ENCODE measurements around the gene R3HCC1L.

The R3HCC1L gene

DNA sequence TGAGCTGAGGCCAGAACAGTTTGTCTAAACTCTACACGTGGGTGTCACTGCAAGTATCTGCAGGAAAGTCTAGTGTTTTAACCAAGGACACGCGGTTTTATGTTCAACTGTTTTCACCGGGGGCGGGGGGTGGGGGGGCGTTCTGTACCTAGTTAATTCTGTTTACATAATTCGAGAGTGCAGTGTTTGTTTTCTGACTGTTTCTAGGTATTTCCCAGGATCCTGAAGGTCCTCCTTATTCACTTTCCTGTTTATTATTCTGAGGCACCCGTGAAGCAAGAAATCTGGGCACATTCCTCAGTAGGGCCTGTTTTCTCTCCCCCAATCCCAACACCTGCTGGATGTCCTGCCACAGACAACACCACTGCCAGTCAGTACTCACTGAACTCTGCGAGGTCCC lies 125.9 kb downstream of the R3HCC1L start:
- no peak for DNase-seq (ENCODE audit: low spot score)

DNA sequence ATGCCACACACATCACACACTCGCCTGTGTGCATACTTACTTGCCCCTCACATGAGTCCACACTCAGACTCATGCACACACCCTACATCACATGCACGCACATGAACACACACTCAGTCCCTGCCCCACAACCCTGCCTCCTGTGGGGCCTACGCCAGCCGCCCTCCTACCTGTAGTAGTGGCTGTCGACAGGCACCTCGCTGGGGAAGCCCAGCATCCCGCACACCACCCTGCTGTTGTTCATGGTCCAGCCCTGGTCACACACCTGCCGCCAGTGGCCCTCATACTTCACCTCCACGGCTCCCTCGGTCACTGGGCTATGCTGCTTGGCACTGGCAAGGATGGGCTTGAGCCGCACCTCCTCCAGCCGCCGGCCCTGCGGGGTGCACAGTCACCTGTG lies 126.3 kb downstream of the R3HCC1L start:
- DNase-seq (ENCODE audit: low spot score), result no peak

DNA sequence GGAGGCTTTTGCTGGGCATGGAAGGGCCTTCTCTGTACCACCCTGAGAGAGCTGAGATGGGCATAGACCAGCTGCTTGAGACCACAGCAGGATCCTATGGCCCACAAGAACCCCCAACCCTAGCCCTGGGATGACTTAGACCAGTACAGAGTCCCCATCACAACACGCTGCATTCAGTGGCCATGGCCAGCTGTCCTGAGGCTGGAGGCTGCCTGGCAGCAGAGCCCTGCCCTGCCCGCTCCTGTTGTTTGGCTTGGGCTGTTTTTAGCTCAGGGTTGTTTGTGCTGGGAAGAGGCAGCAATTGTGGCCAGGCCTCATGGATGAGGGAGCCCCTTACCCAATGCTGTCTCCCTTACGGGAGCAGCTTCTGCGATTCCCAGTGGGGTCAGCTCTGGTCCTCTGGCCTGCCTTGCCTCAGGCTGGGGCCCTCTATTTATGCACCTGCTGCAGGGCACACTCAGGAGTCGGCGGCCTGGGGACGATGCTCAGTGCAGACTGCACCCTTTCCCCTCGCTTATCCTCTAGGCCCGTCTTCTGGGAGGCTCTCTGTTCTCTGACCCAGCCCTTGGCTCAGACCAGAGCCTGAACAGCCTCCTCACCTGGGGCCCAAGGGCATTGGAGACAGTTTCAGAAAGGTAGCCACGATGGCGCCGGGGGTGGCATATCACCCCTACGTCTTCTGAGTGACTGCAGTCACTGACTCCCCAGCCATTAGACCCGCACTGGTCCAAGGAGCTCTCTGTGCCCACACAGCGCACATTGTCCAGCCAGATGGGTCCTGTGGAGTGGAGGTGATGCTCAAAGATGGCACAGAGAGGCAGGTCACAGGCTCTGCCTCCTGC lies 127.2 kb downstream of the R3HCC1L start:
- no peak for DNase-seq (ENCODE audit: low spot score)

DNA sequence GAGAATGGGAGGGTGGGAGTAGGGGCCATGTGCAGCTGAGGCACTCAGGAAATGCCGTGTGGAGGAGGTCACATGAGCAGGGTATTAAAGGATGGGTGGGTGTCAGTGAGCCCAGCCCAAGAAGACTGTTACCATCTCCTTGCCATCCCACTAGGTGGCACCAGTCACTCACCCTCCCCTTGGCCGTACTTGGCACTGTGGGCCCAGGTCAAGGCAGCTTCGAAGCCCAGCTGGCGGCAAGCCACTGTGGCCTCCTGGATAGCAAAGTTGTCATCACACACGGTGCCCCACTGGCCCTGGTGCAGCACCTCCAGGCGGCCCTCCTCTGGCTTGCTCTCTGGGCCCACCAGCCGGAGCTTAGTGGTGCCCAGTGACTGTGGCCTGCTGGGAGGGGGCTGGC lies 128.1 kb downstream of the R3HCC1L start:
- no peak for DNase-seq (ENCODE audit: low spot score)

DNA sequence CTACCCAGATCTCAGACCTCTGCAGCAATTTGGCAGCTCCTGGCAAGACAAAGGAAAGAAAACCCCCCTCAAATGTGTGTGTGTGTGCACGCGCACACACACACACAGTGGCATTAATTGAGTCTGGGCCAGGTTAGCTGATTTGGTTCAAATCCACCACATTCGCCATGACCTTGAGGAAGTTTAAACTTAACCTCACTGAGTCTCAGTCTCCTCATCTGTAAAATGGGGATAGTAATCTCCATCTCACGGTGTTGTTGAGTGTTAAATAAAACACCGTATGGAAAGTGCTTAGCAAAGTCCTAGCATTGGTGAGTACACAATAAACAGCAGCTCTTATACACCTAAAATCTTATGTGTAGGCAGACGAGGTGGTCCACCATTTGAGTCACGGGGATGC lies 128.6 kb downstream of the R3HCC1L start:
- no peak for DNase-seq (ENCODE audit: low spot score)

DNA sequence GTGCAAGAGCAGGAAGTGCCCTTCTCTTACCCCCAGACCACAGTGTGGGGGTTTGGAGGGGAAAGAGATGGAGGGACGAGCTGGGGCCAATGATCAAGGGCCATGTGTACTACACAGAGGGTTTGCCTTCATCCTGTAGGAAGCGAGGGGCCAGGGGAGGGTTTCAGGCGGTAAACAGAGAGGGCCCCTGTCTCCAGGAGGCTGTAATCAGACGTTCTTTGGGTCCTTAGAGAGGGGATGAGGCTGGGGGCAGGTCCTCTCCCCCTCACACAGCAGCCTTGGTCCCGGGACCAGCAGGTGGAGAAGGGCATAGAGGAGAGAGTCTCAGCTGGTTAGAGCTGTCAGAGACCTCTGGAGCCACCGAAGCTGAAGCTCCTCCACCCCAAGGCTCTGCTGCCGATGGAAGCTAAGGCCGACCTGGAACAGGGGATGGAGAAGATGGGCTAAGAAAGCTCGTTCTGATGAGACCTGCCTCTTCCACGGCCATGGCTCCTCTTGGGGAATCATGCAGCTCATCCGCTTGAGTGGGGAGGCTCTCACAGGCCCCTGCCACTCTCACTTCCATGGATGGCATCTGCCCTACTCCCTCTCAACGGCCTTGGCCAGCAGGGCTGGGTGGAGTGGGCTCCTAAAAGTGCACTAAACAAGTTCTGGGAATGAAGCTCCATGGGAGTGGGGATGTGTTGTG lies 130.1 kb downstream of the R3HCC1L start:
- DNase-seq (ENCODE audit: low spot score), result no peak

DNA sequence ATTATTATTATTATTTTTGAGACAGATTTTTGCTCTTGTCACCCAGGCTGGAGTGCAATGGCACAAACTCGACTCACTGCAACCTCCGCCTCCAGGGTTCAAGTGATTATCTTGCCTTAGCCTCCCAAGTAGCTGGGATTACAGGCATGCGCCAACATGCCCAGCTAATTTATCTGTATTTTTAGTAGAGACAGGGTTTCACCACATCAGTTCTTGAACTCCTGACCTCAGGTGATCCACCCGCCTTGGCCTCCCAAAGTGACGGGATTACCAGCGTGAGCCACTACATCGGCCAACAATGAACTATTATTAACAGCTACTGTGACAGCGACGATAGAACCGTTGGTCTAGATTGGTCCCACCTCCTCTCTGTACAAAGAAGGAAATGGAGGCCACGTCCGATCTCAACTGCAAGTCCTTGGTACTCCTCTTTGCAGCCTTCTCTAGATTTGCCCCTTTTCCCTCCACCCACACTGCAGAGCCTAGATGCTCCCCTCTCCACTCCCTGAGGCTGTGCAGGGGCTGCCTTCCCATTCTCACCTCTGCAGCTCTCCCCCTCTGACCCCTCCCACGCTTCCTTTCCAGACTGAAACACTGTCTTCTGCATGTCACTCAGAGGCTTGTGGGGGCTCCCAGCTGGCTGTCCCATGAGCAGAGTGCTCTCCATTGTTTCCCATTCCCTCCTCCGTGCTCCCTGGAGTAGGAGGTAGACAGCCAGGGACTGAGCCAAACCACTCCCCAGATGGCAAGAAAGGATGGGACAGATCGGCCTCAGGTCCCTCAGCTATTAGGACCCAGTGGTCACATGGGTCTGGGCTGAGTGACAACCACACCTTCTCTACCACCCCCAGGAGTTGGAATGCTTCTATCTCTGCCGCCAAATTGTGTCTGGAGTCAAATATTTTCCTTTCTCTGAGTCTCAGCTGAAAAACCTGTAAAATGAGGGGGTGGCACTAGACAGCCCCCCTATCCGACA lies 131.2 kb downstream of the R3HCC1L start:
- DNase-seq (ENCODE audit: low spot score), result no peak

DNA sequence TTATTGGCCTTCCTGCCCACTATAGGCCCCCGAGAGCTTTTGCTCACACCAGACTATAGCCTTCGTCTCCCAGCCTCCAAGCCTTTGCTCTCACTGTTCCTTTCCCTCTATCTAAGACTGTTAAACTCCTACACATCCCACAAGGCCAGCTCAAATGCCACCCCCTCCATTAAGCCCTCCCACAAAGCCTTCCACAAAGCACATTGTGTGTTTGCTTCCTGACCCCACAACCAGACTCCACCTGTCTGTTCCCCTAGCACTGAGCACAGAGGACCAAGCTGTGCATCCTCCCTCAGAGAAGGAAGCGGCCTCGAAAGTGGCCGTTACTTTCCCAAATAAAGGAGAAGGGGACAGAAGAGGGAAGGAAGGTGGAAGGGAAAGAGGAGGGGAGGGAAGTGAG lies 132.2 kb downstream of the R3HCC1L start:
- DNase-seq (ENCODE audit: low spot score), result no peak

DNA sequence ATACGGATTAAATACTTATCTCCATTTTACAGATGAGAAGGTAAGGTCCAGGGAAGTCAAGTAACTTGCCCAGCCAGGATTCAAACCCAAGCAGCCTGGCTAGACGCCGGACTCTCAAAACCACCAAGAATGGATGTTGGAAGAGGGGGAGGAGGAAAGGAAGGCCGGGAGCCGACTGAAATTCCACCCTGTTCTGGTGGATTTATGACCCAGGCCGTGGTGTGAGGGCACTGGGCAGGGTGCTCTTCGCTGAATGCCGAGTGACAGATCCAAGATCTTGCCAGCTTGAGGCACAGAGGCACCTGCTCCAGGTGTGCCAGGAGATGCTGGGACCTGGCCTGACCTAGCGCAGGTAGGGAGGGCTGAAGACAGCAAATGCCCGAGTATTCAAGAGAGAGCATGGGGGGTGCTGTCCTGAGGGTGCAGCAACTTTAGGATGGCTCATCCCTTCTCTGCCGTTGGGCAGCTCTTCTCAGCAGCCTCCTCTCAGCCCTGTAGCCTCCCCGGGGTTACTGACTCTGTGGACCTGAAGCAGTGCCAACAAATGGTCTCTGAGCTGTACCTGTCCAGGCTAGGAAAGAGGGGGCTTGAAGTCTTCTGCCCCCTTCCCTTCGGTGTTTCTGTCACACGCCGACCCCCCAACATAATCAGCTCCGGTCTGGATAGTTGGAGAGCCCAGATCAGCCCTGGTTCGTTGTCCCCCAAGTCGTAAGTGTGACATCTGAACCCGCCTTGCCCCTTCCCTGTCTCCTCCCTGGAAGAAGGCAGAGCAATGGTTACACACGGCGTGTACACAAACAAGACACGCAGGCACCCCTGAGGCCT lies 132.8 kb downstream of the R3HCC1L start:
- no peak for DNase-seq (ENCODE audit: low spot score)

DNA sequence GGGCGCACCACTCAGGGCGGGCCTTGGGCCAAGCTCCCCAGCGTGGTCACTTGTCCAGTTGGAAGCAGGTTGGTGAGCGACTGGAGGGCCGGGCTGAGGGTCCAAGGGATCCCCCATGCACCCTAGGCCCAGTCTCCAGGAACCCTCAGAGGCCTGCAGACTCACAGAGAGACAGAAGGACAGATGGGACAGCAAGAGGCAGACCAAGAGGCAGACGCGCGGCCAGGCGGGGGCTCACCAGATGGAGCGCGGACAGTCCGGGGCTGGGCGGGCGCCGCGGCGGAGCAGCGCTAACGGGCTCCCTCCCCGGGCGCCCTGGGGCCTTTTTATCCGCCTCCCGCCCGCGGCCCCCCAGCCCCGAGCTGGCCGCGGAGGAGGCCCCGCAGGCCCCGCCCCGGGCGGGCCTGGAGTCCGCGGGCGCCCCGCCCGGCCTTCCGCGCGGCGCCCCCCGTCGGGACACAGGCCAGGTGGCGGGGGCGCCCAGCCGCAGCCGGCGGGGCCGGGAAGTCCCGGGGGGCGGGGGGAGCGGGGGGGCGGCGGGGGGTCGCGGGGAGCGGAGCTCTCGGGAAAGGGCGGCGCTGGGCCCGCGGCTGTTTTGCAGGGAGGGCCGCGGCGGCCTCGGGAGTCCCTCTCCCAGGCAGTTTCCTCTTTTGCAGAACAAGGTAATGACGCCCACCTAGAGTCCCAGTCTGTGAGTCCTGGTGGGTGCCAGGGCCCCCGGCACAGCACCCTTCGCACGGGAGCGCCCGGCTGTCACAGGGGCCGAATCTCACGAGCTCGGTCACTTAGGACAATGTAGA lies 133.6 kb downstream of the R3HCC1L start, which contains the start of gene LOXL4:
Gene LOXL4 (minus strand): TSS at position 301 of the 800 bp plus-strand sequence. CDS start 5,175 bp downstream, outside the sequence.
- DNase-seq (ENCODE audit: low spot score), result no peak

DNA sequence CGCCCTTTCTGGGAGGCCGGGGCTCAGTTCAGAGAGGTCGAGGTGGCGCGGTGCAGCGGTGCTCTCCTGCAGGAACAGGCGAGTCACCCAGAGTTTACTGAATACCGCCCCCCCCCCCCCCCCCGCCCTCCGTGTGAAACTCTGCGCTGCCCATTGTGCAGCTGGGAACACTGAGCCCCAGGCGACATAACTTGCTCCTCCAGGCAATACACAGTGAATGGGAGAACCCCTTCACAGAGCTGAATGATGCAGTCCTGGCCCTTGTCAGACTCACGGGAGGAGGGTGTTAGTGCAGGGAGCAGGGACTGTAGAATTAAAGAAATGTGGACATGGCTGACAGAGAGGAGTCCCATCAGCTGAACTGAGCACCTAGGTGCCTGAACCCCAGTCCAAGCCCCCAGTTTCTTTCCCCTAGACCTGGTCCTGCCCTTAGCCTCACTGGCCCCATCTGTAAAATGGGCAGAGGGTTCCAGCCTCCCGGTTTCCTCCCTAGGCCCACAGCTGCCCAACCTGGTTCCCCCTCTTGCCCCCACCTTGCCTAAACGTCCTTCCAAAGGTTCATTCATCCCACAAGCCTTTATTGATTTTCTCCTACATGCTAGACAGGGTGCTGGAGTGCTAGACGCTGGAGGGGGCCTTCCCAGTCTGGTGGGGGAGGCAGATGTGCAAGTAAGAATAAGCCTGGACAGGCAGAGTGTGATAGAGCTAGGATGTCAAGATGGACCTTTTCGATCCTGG lies 134.4 kb downstream of the R3HCC1L start:
- DNase-seq (ENCODE audit: low spot score), result no peak

DNA sequence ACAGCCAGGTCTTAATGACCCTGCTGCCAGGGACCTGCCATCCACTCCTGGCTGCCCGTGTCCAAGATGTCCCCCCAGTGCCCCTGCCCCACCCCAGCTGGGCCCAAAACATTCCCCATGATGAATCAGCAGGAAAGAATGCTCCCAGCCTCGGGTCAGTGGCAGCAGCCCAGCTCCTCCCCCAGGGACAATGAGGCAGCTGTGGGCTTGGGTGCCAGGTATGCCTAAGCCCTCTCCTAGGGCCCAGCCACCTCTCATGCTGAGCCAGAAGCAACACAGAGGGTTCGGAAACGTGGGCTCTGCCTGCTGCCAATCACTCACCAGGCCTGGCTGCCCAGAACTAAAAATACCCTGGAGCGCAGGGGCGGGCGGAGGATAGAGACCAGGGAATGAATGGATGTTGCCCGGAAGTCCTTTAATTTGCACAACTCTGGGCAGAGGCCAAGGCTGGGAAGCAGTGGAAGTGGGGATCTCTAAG lies 135.0 kb downstream of the R3HCC1L start:
- no peak for DNase-seq (ENCODE audit: low spot score)

DNA sequence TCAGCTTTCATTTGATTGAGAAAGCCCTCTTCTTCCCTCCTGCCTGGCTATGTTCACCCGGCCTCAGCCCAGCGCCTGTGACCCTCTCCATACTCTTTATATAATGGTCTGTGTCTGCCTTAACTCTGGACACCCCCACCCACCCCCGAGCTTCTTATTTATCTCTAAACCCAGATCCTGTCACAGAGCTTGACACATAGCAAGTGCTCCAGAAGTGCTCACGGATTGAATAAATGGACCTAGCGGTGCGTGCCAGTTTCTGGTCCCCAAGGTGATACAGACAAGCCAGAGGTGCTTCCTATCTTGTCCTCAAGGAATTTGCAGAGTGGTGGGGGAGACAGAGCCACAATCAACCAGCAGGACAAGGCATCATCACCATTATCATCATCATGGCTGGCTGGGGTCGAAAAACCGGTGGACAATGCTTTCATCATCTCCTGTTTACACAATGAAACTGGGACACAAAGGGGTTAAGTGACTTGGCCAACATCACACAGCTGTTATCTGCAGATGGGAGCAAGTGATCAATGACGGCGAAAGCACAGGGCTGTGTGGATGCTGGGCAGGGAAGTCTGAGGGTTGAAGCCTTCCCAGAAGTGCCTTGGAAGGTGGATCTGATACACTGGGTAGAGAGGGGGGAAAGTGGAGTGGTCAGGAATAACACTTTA lies 135.8 kb downstream of the R3HCC1L start:
- no peak for DNase-seq (ENCODE audit: low spot score)

DNA sequence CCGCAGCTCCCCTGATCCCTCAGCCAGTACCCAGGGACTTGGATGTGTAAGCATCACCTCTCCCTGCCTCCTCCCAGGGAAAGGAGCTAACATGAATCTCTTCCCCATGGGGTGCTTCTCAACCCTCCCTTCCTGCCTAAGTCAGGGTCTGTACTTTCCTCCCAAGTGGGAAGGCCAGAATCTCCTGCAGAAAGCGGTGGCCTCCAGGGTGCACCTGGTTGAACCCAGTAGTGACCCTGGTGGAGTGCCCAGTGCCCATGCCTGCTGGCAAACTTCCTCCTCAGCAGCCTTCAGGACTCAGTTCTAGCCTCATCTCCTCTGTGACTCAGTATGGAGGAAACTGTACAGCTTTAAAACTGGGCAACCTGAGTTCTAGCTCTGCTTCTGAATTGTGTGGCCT lies 136.3 kb downstream of the R3HCC1L start:
- DNase-seq (ENCODE audit: low spot score), result no peak

DNA sequence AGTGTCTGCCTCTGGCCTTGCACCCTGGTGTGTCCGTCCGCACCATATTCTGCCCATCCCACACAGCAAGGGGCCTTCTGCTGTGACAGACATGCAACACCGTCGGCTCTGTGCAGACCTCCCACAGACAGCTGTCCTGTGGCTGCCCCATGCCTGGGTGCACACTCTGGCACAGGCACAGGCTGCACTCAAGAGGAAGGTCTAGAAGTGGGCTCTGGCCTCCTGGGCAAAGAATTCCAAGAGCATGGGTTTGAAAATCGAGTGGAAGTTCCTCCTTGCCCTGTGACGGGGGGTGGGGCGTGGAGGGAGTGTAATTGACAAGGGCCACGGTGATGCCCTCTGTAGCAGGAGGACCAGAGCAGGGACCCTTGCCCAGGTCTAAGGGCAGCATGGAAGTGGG lies 137.8 kb downstream of the R3HCC1L start:
- no peak for DNase-seq (ENCODE audit: low spot score)

DNA sequence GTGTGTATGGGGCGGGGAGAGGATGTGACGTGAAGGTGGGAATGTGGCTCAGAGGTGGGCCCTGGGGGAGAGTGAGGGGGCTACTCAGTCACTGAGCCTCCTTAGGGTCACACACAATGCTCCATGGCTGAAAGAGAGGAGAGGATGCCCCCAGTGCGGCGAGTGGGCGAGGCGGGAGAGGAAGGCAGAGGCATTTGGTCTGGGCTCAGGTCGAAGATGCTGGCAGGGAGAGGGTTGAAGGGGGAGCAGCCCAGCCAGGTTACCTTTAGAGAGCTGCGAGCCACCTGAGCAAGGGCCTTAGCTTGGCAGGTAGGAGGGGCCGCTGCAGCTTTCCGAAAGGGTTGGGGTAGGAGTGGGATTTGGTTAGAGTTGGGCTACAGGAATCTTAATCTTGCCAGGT lies 138.2 kb downstream of the R3HCC1L start:
- no peak for DNase-seq (ENCODE audit: low spot score)

DNA sequence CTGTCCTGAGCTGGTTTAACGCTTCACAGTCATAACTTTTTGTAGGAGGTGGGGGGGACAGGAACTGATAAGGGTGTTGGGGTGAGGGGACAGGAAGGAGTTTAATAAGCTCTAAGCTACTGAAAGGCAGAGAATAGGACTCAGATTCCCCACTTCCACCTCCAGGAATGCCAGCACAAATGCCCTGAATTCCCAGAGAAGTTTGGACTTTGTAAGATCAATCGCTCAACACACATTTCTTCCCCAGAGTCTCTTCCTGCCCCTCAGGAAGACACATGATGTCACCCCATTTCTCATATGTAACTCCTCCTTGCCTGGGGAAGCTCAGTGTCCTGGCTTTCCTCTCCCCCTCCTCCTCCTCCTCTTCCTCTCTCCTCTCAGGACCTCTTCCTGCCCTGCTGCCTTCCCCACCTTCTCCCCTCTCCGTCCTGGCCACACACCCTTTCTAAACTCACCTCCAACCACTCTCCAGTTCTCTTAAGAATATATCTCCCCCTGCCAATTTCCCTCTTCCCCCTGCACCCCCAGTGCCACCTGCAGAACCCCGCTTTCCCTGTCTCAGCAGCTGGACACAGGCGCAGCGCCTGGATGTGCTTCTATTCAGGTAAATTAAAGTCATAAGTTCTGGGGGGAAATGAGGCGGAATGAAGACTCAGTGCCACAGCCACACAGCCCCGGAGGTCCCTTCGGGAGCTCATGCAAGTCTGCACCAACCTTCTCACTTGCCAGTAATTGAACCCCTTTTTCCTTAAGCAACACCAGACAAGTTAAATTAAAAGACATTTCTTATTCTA lies 138.8 kb downstream of the R3HCC1L start:
- DNase-seq (ENCODE audit: low spot score), result no peak

DNA sequence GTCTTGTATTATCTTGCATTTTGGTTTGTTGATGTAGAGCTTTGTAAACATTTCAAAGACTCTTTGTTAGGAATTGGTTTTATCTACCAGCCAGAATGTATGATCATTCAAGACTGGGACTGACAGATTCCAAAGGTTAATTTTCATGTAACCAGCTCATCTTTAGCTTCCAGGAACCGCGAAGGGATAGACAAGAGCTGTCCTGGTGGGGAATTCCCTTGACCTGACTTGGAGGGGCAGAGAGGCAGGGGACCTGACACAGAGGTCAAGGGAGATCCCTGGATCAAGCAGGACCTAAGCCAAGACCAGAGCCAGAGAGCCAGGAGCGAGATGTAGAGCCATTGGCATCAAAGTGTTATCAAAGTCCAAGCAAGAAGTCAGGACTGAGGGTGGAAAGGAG lies 140.1 kb downstream of the R3HCC1L start:
- no peak for DNase-seq (ENCODE audit: low spot score)

Data from globus pallidus (tissue), 1 donor.